MCF 10A (cell line): ENCODE measurements around the gene MICAL3. TPM values are rescaled to one million over a fixed set of nuclear protein-coding genes. Genes with fewer than 3 reads are reported as not detected.

Experiments used
- BruUV-seq: library from RNA; stranded (reverse); fragments of 400-500 nt; replicated peaks from 2 replicates; lab custom pipeline; 2021; lab: Mats Ljungman, UMichigan
- CTCF ChIA-PET: fragments of 300-600 bp; sonication (Branson Sonifier 250); formaldehyde crosslinking; extraction: SDS; loops from one replicate; lab custom pipeline; 2021; ENCODE audit warnings: antibody characterized with exemption, inconsistent platforms; lab: Yijun Ruan, JAX
- POLR2A ChIA-PET: fragments of 300-600, 350-650 bp; sonication (Branson Sonifier 250); formaldehyde crosslinking; extraction: SDS; loops from one replicate; lab custom pipeline; 2020; ENCODE audit warnings: antibody characterized with exemption, inconsistent platforms; lab: Yijun Ruan, JAX
- DNase-seq: peaks from one replicate; pipeline ENCODE4 v3.0.0-alpha.2; 2018; ENCODE audit not compliant: unreplicated experiment
- H3K27ac Mint-ChIP-seq: one replicate; pipeline ENCODE4 v1.8.0; 2022; ENCODE audit warnings: mild to moderate bottlenecking, low read depth, mixed read lengths; ENCODE audit not compliant: unreplicated experiment
- H3K27me3 Mint-ChIP-seq: one replicate; pipeline ENCODE4 v1.8.0; 2022; ENCODE audit warnings: mixed read lengths; ENCODE audit not compliant: insufficient read depth, unreplicated experiment
- H3K36me3 Mint-ChIP-seq: one replicate; pipeline ENCODE4 v1.8.0; 2022; ENCODE audit warnings: mild to moderate bottlenecking, moderate library complexity, mixed read lengths; ENCODE audit not compliant: insufficient read depth, unreplicated experiment
- H3K4me1 Mint-ChIP-seq: one replicate; pipeline ENCODE4 v1.8.0; 2022; ENCODE audit warnings: mixed read lengths; ENCODE audit not compliant: insufficient read depth, unreplicated experiment
- H3K4me3 Mint-ChIP-seq: one replicate; pipeline ENCODE4 v1.8.0; 2022; ENCODE audit warnings: mild to moderate bottlenecking, moderate library complexity, mixed read lengths; ENCODE audit not compliant: unreplicated experiment
- H3K9me3 Mint-ChIP-seq: one replicate; pipeline ENCODE4 v1.8.0; 2022; ENCODE audit warnings: mixed read lengths; ENCODE audit not compliant: unreplicated experiment
- intact Hi-C: fragments of 100-400 bp; cut with micrococcal nuclease; formaldehyde crosslinking; loops from 2 replicates; pipeline ENCODE4 v1.14.1; 2022
- total RNA-seq: library from RNA; stranded (reverse); gene quantifications from 2 replicates; pipeline ENCODE4 v1.2.3, GENCODE V29; 2022
- TF ChIP-seq, protein P1 (sequence below): fragments of 200-600 bp; IDR thresholded peaks from one replicate; pipeline ENCODE4 v1.8.0; 2022; ENCODE audit warnings: antibody characterized with exemption, mild to moderate bottlenecking; ENCODE audit not compliant: unreplicated experiment

The MICAL3 gene
- total RNA-seq, 1 experiment from 2014 or later, result 54.1 TPM

- POLR2A ChIA-PET, result interaction anchor here (0.7 to 1.8 kb wide), 4 partner anchors 10 to 153 kb away, joined by 3 to 5 read pairs (median 3); no protein-coding TSS in a partner anchor
- H3K4me3 Mint-ChIP-seq, result peak overlapping the region; percentile 19
- CTCF ChIA-PET, result interaction anchor here (0.5 to 0.7 kb wide), 4 partner anchors 79 to 394 kb away, joined by 3 to 7 read pairs (median 3); no protein-coding TSS in a partner anchor
- no peak overlapping the region for H3K27ac Mint-ChIP-seq
- no TSS peak for BruUV-seq
- H3K36me3 Mint-ChIP-seq, result peaks cover 16% of the 10 kb centered on the region
- peaks cover 65% of the 10 kb centered on the region for H3K4me1 Mint-ChIP-seq
- no peaks in the 10 kb centered on the region for H3K9me3 Mint-ChIP-seq
- intact Hi-C loops, result no loop called here
- TF ChIP-seq, protein P1, sequence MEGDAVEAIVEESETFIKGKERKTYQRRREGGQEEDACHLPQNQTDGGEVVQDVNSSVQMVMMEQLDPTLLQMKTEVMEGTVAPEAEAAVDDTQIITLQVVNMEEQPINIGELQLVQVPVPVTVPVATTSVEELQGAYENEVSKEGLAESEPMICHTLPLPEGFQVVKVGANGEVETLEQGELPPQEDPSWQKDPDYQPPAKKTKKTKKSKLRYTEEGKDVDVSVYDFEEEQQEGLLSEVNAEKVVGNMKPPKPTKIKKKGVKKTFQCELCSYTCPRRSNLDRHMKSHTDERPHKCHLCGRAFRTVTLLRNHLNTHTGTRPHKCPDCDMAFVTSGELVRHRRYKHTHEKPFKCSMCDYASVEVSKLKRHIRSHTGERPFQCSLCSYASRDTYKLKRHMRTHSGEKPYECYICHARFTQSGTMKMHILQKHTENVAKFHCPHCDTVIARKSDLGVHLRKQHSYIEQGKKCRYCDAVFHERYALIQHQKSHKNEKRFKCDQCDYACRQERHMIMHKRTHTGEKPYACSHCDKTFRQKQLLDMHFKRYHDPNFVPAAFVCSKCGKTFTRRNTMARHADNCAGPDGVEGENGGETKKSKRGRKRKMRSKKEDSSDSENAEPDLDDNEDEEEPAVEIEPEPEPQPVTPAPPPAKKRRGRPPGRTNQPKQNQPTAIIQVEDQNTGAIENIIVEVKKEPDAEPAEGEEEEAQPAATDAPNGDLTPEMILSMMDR, result no peak
- no peaks in the 10 kb centered on the region for H3K27me3 Mint-ChIP-seq
- DNase-seq, result peak; percentile 78
Measured at GRCh38 chr22:17922925-17923903, 101.1 kb downstream of the MICAL3 start.

GRCh38 chr22:17921871-17922821, 102.2 kb downstream of the MICAL3 start:
- Mint-ChIP-seq H3K9me3 (no peaks in the 10 kb centered on the region), H3K4me1 (peaks cover 58% of the 10 kb centered on the region), H3K36me3 (peaks cover 7% of the 10 kb centered on the region), H3K27ac (no peak overlapping the region), H3K27me3 (no peaks in the 10 kb centered on the region), H3K4me3 (no peak overlapping the region)
- BruUV-seq, result no TSS peak
- DNase-seq, result no peak
- intact Hi-C loops, result no loop called here
- CTCF ChIA-PET, result interaction anchor here (0.6 to 1.0 kb wide), 4 partner anchors 17 to 154 kb away, joined by 3 read pairs; no protein-coding TSS in a partner anchor
- POLR2A ChIA-PET, result interaction anchor here (0.7 to 1.8 kb wide), 4 partner anchors 9 to 154 kb away, joined by 3 to 5 read pairs (median 3); no protein-coding TSS in a partner anchor
- TF ChIP-seq, protein P1, result no peak

- intact Hi-C loops, result no loop called here
- peaks cover 7% of the 10 kb centered on the region for H3K36me3 Mint-ChIP-seq
- H3K4me1 Mint-ChIP-seq, result peaks cover 50% of the 10 kb centered on the region
- H3K27me3 Mint-ChIP-seq, result no peaks in the 10 kb centered on the region
- no peak for DNase-seq
- BruUV-seq, result no TSS peak
- ChIA-PET POLR2A (interaction anchor here (0.5 to 1.8 kb wide), 5 partner anchors 21 to 118 kb away, joined by 3 to 8 read pairs (median 4); no protein-coding TSS in a partner anchor), CTCF (interaction anchor here (0.6 to 4.1 kb wide), 5 partner anchors 14 to 155 kb away, joined by 3 to 16 read pairs (median 5); partner anchors contain the start of gene PEX26)
- TF ChIP-seq, protein P1, result no peak
- H3K4me3 Mint-ChIP-seq, result peak overlapping the region; percentile 33
- H3K9me3 Mint-ChIP-seq, result no peaks in the 10 kb centered on the region
- peak overlapping the region; percentile 83 for H3K27ac Mint-ChIP-seq
Measured at GRCh38 chr22:17920992-17921650, 103.2 kb downstream of the MICAL3 start.
